ENCODE measurements around the gene DNAL4.

Gene DNAL4

DNA sequence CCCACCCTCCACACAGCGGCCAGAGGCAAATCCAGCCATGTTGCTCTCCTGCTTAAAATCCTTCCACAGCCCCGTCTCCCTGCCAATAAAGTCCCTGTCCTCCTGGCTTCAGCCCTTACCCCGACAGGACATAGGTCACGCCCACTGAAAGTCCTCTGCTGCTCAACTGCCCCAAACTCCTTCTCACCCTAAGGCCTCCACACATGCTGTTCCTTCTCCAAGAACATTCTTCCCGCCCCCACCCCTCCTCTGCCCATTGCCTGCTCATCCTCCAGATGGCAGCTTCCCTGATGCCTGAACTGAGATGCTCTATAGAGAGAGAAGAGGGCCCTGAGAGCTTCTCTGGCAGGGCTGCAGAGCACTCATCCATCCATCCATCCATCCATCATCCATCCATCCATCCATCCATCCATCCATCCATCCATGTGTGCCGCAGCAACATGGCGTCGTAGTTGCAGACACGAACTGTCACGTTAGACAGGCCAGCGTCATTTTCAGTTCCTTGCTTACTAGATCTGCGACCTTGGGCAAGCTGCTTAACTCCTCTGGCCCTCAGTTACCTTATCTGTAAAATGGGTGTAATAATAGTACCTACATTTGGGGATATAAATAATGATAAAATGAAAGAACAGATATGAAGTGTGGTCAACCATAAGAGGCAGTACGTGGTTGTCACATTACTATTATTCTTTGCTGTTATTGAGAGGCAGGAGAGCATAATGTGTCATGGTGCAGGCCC lies 40.4 kb upstream of the DNAL4 start:
- Histone ChIP-seq H3K36me3 (no peaks in the 10 kb centered on the region), H3K27ac (no peak overlapping the region), H3K27me3 (peaks cover 23% of the 10 kb centered on the region), H3K4me1 (ENCODE audit: control insufficient read depth in 1 of 2, insufficient read depth in 1 of 2, low read depth in 1 of 2, low read length in 1 of 2) (no peaks in the 10 kb centered on the region), H3K4me3 (ENCODE audit: low read depth in 1 of 2, low read length in 1 of 2) (no peak overlapping the region), H3K9me3 (no peaks in the 10 kb centered on the region)
- no peak for TF ChIP-seq CTCF (IDR thresholded peaks at IDR 0.05)

- H3K27ac ChIP-seq = no peak overlapping the region
- H3K4me1 ChIP-seq (ENCODE audit: control insufficient read depth in 1 of 2, insufficient read depth in 1 of 2, low read depth in 1 of 2, low read length in 1 of 2) = no peaks in the 10 kb centered on the region
Observed at GRCh38 chr22:38833061-38833460, 39.1 kb upstream of the DNAL4 start.

DNA sequence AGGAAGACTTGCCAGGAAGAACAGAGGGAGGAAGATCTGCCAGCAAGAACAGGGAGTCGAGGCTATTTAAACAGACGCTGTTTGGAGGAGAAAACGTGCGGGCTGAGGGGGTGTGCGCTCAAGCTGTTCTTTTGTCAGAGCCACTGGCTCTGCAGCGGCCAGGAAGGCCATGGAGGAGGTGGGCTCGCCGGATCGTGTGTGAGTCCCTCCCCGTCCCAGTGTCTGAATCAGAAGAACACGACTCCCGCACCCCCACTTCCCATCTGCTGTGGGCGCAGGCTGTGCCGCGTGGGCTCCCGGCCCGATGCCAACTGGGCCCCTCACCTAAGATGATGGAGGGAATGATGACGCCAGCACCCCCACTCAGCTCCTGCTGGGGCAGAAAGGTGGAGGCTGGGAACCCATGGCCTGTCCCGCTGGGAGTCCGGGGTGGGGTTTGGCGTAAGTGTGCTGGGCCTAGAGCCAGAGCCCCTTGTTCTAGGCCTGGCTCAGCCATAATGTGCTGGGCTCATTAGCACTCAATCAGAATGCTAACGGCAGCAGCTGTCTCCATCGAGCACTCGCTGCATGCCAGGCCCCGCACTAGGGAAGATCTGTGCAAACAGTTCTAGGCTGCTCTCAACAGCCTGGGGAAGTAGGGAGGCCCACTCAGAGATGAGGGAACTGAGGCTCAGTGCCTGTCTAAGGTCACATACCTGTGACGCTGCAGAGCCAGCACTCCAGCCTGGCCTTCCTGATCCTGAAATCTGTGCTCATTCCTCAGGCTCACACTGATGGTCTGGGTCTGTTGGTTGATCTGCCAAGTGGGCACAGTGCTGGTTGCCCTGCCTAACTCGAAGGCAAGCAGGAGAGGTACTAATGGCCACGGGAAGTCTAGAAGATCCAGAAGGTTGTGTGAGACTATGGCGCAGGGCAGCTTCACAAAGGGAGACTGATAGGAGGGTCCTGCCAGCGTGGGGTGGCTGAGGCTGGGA lies 38.3 kb upstream of the DNAL4 start:
- no peak overlapping the region for H3K27ac ChIP-seq

More at GRCh38 chr22:38833061-38833460, 39.1 kb upstream of the DNAL4 start:
- Histone ChIP-seq H3K36me3 (no peaks in the 10 kb centered on the region), H3K4me3 (ENCODE audit: low read depth in 1 of 2, low read length in 1 of 2) (no peak overlapping the region), H3K27me3 (peaks cover 12% of the 10 kb centered on the region), H3K9me3 (no peaks in the 10 kb centered on the region)
- no peak for TF ChIP-seq CTCF (IDR thresholded peaks at IDR 0.05)

DNA sequence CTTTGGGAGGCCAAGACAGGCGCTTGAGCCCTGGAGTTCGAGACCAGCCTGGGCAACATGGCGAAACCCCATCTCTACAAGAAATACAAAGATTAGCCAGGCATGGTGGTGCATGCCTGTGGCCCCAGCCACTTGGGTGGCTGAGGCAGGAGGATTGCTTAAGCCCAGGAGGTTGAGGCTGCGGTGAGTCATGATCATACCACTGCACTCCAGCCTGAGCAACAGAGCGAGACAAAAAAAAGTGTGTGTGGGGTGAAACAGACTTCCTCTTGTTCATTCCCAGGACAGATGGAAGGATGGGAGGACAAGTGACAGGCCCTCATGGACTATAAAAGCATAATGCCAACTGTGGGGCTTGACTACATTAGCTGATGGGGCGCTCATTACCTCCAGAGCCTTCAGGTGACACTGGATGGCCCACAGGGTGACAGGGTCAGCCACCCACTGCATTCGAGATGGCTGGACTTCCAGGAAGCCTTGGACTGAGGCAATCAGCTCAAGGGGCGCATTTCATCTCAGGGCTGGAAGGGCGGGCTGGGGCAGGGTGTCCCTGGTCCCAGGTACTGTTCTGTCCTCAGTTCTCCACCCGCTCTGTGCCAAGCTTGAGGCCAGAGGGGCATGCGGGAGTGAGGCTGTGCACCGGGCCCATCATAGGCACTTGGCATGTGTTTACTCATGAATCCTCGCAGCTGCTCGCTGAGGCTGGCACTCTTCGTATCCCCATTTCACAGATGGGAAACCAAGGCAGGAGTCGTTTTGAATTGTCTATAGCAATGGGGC lies 37.4 kb upstream of the DNAL4 start:
- no peaks in the 10 kb centered on the region for H3K36me3 ChIP-seq
- H3K27me3 ChIP-seq = no peaks in the 10 kb centered on the region
- no peak overlapping the region for H3K27ac ChIP-seq
- no peaks in the 10 kb centered on the region for H3K4me1 ChIP-seq (ENCODE audit: control insufficient read depth in 1 of 2, insufficient read depth in 1 of 2, low read depth in 1 of 2, low read length in 1 of 2)
- H3K9me3 ChIP-seq = no peaks in the 10 kb centered on the region
- TF ChIP-seq CTCF (IDR thresholded peaks at IDR 0.05) = no peak
- no peak overlapping the region for H3K4me3 ChIP-seq (ENCODE audit: low read depth in 1 of 2, low read length in 1 of 2)

More for the DNA sequence above, 38.3 kb upstream of the DNAL4 start:
- Histone ChIP-seq H3K27me3 (peaks cover 6% of the 10 kb centered on the region), H3K4me3 (ENCODE audit: low read depth in 1 of 2, low read length in 1 of 2) (no peak overlapping the region), H3K36me3 (no peaks in the 10 kb centered on the region), H3K4me1 (ENCODE audit: control insufficient read depth in 1 of 2, insufficient read depth in 1 of 2, low read depth in 1 of 2, low read length in 1 of 2) (no peaks in the 10 kb centered on the region), H3K9me3 (no peaks in the 10 kb centered on the region)
- no peak for TF ChIP-seq CTCF (IDR thresholded peaks at IDR 0.05)

DNA sequence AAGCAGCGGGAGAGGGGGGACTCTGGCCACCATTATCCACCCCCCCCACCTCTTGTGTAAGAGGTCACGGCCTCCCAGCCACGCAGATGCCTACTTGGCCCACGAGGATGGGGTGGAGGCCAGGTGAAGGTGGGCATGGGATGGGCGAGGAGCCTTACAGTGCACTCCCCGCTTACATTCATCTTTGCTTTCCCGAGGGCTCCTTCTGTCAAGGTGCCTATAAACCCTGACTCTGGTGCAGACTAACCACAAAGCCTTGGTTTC lies 36.8 kb upstream of the DNAL4 start:
- Histone ChIP-seq H3K4me1 (ENCODE audit: control insufficient read depth in 1 of 2, insufficient read depth in 1 of 2, low read depth in 1 of 2, low read length in 1 of 2) (no peaks in the 10 kb centered on the region), H3K27me3 (no peaks in the 10 kb centered on the region), H3K4me3 (ENCODE audit: low read depth in 1 of 2, low read length in 1 of 2) (no peak overlapping the region), H3K27ac (no peak overlapping the region), H3K36me3 (no peaks in the 10 kb centered on the region), H3K9me3 (no peaks in the 10 kb centered on the region)
- no peak for TF ChIP-seq CTCF (IDR thresholded peaks at IDR 0.05)

Data from neutrophil (primary cell).